Dermis microvascular lymphatic vessel endothelial cell (primary cell): ENCODE results near the gene GBE1. TPM values are rescaled to one million over a fixed set of nuclear protein-coding genes. Genes with fewer than 3 reads are reported as not detected.

Source experiments
- DNase-seq, 2 donors: peaks; one replicate each; pipeline versions ENCODE4 v3.0.0 to v3.0.0-alpha.2; 2010; ENCODE audit warnings: low read depth in 2 of 2
- total RNA-seq: library from RNA; depleted of rRNA; stranded (reverse); fragments of >200 nt; gene quantifications from 2 replicates; pipeline ENCODE4 v1.2.1, GENCODE V29; 2014

GBE1 gene
- total RNA-seq, 1 donor from 2014 or later: 73.9 TPM

DNA sequence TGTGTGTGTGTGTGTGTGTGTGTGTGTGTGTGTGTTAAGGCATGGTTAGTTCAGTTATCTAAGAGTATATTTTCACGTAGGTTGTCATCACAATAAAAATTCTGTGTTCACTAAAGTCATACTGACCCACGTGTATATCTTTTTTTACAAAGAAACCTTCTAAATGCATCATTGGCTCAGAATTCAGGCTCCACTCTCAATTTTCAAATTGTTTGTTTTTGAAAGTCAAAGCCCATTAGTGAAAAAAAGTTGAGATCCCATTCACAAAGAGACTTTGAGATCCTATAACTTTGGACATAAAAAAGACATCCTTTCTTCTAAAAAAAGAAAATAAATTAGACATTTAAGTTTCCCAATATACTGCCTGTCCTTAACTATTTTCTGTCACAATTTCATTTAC, 59.3 kb downstream of the GBE1 start:
- DNase-seq: no peak

DNA sequence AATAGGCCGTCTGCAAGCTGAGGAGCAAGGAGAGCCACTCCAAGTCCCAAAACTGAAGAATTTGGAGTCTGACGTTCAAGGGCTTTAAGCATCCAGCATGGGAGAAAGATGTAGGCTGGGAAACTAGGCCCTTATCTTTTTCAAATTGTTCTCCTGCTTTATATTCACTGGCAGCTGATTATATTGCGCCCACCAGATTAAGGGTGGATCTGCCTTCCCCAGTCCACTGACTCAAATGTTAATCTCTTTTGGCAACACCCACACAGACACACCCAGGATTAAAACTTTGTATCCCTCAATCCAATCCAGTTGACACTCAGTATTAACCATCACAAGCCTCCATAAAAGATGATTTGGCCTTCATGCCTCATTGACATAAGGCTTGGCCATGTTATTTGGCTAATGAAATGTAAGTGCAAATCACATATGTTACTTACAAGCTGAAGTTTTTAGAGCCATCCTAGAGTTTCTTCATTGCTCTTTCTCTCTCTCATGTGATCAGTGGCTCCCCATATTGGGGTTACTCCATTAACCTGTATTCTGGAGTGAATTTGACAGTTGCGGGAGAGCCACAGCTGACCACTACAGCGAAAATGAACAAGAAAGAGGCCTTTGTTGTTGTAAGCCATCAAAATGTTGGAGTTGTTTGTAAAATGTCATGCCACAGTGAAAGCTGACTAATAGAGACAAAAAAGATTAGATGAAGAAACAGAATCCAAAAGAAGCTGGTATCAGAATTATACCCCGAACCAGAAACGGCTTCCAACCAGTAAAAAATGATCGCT, 61.7 kb downstream of the GBE1 start:
- no peak for DNase-seq

DNA sequence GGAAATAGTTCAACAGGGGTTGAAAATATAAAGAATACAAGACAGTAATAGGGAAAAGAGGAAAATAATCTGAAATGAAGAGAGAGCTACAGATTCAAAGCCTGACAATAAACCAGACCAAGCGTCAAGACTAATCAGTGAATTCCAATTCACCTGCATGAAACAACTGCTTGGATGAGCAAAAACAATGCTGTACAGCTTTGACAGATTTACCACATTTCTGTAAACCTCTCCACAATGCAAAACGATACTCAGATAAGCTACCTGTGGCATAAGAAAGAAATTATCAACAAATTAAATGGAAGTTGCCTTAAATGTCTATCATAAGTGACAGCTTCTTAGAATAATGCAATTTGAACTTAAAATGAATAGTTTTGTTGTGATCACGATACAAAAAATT, 65.4 kb downstream of the GBE1 start:
- DNase-seq: no peak

DNA sequence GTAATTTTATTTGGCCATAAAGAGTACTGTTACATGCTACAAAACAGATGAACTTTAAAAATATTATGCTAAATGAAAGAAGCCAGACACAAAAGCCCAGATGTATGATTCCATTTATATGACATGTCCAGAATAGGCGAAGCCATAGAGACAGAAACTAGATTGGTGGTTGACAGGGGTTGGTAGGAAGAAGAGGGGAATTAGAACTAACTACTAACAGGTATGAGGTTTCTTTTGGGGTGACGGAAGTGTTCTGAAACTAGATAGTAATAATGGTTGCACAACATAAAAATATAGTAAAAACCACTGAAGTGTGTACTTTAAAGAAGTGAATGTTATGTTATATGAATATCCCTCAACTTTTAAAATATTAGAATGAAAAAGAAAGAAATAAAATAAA, 66.1 kb downstream of the GBE1 start:
- DNase-seq: no peak

DNA sequence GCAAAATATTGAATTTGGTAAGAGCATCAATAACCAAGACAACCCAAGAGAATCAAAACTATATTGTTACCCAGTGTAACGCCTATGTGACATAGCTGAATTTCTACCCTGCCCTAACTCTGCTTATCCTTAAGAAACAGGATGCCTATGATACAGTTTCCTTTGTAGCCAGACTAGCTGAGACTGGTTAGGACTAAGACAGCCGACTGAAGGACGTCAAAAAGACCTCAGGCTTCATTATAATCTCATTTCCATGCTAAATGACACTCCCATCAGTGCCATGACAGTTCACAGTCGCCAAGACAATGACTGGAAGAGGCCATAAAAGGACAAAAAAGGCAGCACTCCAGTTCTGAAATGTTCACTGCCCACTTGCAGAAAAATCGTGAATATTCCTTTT, 66.8 kb downstream of the GBE1 start:
- no peak for DNase-seq

DNA sequence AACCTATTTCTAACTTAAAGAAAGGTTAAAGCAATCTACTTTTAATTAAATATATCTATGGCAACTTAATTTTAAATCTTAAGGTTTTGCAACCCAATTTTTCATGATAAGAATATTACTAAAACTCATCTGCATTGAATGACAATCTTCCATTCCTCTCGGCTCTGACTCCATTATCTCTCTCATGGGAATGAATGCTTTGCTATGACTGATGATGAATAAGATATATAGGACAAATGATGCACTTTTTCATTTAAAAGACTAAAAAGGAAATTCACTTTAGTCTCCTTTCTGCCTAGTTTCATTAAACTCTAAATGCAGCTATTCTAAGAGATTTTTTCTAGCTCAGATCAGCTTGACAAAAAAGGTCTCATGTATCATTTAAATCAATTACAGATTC, 68.7 kb downstream of the GBE1 start:
- no peak for DNase-seq

DNA sequence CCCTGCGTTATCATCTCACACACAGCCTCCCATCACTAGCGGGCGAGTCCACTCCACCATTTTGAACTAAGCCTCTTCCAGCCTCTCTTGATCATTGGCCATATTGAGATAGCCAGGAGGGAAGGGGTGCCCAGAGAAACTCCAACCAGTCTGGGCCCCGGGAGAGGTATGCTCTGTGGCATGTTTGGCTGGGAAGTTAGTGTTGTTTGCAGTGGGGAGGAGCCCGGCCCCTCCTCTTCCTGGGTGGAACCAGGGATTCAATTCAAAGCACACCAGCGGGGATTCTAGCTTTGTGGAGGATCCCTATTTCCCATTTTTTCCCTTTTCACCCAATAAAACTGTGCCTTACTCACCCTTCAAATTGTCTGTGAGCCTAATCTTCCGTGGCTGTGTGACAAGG, 71.8 kb downstream of the GBE1 start:
- no peak for DNase-seq

DNA sequence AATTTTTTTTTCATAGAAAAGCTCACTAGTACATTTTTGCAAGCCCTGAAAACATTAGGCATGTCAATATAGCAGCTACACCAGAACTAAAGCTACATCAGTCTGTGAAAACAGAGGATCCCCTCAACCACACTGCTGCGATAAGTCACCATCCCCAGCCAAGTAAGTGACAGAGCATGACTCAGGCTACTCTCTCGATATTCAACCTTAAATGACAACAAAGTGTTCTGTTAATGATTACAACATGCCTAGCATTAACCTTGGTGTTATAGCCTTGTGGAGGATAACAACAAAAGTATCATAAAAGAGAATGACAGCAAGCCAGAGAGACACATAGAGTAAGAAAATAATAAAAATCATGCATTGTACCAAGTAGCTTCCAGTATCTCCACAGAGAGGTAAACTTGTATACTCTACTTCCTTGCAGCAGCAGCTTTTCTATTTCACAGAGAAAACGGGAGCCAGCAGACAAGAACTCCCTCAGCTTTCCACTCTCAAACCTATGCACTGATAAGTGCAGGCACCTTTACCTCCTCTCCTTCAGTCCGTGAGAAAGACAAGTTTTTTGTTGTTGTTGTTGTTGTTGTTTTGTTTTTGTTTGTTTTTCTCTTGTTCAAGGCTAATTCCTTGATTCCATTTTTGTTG, 76.6 kb downstream of the GBE1 start:
- no peak for DNase-seq

DNA sequence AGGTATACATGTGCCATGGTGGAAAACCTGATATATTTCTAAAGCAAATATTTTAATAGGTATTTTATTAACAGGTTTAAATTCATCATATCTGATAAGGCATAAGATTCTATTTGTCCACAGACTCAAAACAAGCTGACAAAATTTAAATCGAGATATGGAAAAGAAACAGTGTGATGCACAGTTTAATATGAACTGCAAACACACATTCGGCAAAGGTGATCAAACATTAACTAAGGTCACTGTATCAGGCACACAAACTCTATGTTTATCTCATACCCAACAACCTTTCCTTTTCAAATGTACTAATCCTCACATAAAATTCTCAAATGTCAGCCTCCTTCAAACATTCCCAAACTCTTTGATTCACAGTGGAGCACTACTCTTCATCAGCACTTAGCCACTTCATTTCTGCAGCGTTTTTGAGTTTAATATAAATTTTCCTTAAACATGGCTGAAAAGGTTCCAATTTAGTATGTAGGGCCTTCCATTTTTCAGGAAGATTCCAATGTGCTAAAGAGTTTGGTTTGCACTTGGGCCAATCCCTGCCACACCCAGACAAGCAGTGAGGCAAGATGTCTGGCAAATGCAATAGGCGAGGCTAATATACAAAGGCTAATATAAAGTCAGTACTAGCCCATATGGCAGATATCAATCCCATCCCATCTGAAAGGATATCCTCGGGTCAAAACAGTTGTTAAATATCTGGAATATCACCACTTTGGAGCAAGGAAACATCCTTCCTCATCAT, 84.6 kb downstream of the GBE1 start:
- no peak for DNase-seq

DNA sequence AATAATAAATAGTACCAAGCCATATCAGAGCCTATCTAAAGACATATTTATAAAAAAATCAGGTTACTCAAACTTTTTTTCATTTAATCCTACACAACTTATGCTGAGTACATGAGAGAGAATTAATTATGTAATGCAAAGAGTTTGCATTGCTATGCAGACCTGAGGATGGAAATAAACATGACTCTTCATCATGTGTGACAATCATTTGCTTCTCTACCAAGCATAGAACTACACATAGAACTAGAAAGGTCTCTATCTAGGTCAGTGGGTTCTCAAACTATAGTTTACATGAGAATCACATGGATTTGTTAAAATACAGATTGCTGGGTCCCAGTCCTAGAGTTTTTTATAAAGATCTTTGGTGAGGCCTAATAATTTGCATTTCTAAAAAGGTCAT, 86.8 kb downstream of the GBE1 start:
- no peak for DNase-seq

DNA sequence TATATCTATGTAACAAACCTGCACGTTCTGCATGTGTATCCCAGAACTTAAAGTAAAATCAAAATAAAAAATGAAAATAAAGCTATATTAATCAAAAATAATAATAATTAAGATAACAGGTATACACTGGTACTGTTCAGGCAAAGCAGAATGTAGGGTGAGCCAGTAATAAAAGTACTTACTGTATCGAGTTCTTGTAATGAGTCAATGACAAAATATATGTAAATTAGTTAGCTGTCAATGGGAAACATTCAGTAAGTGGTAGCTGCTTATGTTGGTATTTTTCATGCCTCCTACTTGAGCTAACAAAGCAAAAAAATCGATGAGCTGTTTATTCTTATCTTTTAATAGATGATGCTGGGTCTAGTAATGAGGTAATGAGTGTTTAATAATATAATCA, 93.2 kb downstream of the GBE1 start:
- DNase-seq: no peak

DNA sequence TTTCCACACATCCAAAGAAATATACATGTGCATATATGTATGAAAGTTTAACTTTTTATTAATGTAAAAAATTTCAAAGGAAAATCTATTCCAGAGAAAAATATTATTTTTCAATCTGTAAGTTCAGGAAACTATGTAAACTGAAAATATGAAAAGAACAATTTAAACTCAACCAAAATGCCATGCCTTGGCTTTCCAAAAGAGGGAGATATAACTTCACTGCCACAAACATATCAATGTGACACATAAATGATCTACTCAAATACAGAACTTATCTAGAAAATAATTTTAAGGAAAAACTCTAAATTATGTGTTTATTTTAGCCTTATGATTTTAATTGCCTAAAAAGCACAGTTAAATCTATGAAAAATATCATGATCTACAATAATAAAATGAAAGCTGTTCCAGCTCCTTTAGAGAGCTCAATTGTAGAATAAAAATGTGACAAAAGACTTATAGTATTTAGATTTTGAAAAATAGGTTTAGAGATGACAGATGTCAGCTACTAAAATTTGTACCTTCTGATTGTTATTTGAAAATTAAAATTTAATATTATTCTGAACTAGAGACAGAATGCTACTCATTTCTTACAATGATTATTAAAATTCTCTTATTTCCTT, 94.8 kb downstream of the GBE1 start:
- DNase-seq: peak; percentile 43 to 53

DNA sequence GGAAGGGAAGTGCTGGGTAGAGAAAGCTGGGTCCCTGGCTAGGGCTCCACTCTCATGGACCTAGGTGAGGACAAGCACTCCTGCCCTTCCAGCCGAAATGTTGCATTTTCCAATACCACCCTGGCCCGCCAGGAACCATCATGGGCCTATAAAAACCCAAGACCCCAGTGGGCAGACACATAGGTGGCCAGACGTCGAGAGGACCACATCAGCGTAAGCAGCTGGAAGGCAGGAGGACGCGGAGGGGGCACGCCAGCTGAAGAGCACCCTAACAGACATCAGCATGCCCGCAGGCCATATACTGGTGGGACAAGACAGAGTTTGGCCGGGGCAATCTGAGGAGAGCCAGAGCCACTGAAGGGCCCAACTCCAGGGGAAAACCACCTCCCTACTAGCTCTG, 98.3 kb downstream of the GBE1 start:
- no peak for DNase-seq

DNA sequence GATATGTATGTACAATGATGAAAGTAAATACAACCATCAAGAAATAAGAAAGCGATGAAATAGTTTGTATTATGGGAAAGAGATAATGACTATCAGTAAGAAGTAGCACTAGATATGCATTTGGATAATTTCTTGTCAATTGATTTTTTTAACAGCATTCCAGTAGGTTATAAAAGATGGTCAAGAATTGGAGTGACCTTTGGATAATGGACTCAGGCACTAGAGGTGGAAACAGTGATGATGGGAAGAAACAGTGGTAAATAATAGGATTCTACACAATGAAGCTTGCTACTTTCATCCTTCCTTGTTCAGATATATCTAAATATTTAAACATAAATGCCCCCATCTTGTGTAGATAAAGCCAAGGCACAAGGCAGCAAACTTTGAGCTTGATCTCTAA, 101.4 kb downstream of the GBE1 start:
- no peak for DNase-seq

DNA sequence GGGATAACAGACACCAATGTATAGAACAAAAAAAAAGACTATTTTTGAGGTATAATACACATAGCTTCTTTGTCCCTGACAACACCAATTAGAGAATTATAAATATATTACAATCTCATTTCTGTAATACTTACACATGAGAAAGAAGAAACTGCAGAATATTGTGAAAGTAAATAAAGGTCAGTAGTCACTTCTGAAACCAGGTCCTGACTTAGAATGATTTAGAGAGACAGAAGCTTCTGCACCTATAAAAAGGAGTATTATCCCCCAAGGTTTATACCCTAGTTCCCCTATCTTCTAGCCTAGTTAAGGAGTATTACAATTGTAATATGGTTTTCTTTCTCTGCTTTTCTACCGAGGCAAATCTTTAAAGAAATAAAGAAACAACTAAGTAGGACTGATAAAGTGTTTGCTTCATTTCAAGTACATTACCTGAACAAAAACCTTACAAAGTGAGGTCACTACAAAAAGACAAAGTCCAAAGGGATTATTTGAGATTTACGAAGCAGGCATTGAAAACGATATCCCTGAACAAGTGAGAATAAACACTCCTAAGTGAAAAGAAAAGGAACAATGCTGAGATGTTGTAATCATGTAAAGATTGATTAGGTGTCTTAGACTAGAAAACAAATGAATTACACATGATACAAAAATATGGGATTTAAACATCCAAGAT, 103.0 kb downstream of the GBE1 start:
- no peak for DNase-seq

DNA sequence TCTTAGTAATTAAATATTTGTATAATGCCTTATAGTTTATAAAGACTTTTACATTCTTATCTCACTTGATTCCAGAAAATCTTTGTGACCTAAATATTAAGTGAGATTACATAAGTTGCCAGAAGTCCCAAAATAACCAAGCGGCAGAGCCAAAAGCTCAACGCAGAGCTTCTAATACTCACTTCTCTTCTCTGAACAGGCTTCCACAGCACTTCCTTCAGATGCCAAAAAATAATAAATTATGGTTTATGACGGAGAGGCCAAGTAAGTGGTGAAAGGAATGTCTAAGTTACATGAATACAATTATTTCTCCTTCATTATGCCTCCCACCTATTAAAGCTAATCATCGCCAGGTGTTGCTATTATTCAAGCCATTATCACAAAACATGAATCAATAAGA, 110.3 kb downstream of the GBE1 start:
- DNase-seq: no peak

DNA sequence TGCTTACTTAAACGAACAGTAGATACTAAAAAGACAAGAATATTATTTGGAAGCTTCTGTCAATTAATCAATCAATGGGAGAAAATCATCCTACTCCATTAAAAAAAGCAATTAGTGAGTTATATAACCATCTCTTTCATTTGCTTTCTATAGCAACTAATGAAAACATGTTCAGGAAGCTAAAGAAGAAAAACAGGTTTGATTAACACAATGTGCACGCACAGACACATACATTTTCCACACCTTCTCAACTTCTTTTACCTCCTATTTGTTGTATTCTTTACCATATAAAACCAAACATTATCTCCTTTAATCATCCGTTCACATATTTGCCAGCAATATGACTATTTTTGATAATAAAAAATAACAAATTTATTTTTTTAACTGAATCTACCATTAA, 111.3 kb downstream of the GBE1 start:
- DNase-seq: no peak

DNA sequence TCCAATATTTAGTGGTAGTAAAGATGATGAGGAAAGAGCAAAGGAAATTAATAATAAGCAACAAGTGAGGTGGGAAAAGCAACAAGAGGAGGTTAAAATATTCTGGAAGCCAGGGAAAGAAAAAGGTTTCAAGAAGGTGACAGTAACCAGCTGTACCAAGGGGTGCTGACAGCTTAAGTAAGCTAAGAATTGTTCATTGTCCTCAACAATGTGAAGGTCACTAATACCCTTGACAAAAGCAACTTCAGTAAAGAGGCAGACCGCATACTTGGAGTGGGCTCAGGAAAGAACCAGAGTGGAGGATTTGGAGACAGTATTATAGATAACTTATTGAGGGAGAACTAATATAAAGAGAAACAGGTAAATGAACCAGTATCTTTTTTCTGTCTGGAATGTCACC, 116.2 kb downstream of the GBE1 start:
- DNase-seq: no peak

DNA sequence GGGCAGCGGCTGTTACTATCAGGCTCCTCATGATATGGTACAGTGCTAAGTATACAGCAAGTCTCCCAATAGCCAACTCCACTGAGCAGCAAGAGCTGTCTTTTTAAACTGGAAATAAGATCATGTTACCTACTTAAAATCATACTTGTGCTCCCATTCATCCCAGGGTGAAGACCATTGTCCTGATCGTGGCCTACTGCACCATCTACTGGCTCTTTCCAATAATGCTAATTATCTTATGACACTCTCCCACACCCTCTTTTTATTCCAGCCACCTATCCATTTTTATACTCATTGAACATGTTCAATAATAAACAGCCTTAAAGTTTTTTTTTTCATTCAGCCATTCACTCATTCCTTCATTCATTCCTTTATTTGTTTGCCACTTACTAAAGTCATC, 117.7 kb downstream of the GBE1 start:
- peak; percentile 2 to 45 for DNase-seq

DNA sequence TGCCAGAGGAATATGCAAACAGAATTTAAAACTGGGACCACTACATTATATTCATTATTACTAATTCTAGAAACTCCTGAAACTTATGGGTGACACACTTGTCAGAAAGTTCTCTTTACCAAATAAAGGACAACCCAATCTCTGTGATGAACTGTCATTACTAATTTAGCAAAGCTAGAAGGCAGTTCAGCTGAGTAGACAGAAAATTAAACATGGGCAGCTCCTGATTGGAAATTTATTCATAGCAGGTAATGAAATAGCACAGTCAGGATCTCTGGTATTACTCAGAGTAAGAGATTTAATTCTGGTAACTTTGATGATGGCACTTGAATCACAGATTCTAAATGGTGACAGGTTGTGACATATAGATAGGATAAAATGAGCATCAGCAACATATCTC, 123.0 kb downstream of the GBE1 start:
- DNase-seq: no peak

DNA sequence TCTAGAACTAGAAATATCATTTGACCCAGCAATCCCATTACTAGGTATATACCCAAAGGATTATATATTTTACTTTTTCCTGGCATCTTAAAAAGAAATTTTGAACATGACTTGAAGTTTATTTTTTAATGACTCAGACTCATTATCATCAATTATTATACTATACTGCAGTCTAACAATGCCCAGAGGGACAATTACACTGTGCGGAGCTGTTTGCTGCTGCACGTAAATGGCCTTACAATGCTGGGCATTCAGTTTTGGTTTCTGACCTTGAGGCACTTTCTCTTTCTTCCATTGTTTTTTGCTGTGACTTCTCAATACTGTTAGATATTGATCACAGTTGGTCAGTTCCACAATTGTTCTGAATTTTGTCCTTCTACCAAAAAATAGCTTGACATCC, 128.8 kb downstream of the GBE1 start:
- DNase-seq: no peak

DNA sequence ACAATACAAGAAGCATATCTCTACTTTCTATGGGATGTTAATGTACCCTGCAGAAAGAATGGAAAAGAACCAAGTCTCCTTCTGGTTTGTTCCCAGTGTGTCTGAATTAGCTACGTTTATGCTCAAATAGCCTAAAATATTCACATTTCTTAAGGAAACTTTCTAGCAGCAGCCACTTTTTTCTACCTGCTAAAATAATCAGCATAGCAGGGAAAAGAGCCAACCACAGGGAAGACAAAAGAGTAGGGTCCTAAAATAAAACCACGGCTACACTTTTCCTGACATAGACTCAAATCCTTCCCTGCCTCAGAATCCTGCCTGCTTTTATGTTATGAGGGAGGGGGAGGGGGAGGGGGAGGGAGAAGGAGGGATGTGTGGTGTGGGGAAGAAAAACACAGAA, 136.7 kb downstream of the GBE1 start:
- no peak for DNase-seq
